ENCODE measurements around the gene TKTL1. TPM values are rescaled to one million over a fixed set of nuclear protein-coding genes. Genes with fewer than 3 reads are reported as not detected.

TKTL1 gene
- total RNA-seq, 5 donors from 2014 or later (not counting 1 experiment from before 2014, with no cell fraction given), result 0.60 to 5.5 (median 1.3) TPM

DNA sequence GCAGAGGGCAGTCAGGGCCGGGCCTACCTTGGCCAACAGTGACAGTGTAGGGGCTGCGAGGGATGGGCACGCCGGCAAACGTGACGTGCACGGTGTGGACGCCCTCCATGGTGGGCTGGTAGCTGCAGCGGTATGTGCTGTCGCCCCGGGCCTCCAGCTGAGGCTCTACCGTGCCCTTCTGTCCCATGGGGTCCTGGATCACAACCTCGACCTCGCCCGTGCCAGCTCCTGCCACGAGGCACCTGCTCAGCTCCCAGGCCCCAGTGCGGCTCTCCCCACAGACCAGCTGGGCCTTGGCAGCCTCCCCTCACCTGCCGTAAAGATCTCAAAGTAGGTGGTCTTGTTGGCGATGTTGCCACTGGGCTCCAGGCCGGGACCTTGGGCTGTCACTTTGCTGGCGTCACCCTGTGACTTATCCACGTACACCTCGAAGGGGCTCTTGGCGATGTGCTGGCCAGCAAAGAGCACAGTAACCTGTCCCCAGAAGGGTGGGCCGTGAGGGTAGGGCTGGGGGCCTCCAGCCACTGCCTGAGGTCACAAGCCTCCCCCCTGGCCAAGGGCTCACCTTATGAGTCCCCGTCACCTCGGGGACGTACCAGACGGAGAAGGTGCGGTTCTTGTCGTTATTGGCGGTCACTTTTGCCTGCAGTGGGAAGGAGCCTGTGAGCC is 70.5 kb downstream of the TKTL1 start:
- peaks cover 5 to 72% of the 10 kb centered on the region in 2 donors for H3K36me3 ChIP-seq (ENCODE audit: control insufficient read depth in 2 of 2, extremely low read depth in 1 of 2, insufficient read depth in 1 of 2, low read length in 1 of 2)
- peak overlapping the region in 1 of 3 donors; percentile 24 for H3K4me3 Mint-ChIP-seq
- H3K36me3 Mint-ChIP-seq, result peaks cover 10% of the 10 kb centered on the region
- no peak overlapping the region for H3K27ac Mint-ChIP-seq
- no peaks in the 10 kb centered on the region for H3K9me3 ChIP-seq
- ChIA-PET CTCF (interaction anchor here in 1 of 2 donors (0.5 to 0.6 kb wide), 2 partner anchors 30 to 51 kb away, joined by 3 to 4 read pairs; no protein-coding TSS in a partner anchor), POLR2A (no interaction called here)
- H3K27me3 Mint-ChIP-seq, result no peaks in the 10 kb centered on the region
- ATAC-seq (replicated peaks in 1 of 4) (no peak), DNase-seq (no peak)
- peaks cover 21 to 33% (median 29%) of the 10 kb centered on the region in 3 donors for H3K4me1 Mint-ChIP-seq
- H3K4me1 ChIP-seq (ENCODE audit: control insufficient read depth in 1 of 2, extremely low read depth in 1 of 2, insufficient read depth in 2 of 2, low read length in 2 of 2), result peaks cover 0 to 75% of the 10 kb centered on the region in 2 experiments
- H3K9me3 Mint-ChIP-seq, result no peaks in the 10 kb centered on the region
- WGBS (ENCODE audit: insufficient coverage), result 92% methylated on average over 23 of the region's 32 CpGs
- H3K27me3 ChIP-seq (replicated peaks in 1 of 2; ENCODE audit: control insufficient read depth in 2 of 2, extremely low read depth in 1 of 2, insufficient read depth in 2 of 2, low read length in 1 of 2), result no peaks in the 10 kb centered on the region
- peak overlapping the region; percentile 97 for H3K27ac ChIP-seq (ENCODE audit: low read length)
- no peak overlapping the region for H3K4me3 ChIP-seq (ENCODE audit: control insufficient read depth in 1 of 2, extremely low read depth in 1 of 2, low read length in 1 of 2)

- ChIA-PET CTCF (no interaction called here), POLR2A (no interaction called here)
- ATAC-seq (replicated peaks in 1 of 4), result no peak
- Mint-ChIP-seq H3K4me3 (peak overlapping the region in 1 of 3 donors; percentile 19), H3K27me3 (no peaks in the 10 kb centered on the region), H3K4me1 (peaks cover 20 to 29% (median 27%) of the 10 kb centered on the region in 3 donors), H3K27ac (peak overlapping the region; percentile 36 to 61), H3K36me3 (peaks cover 10% of the 10 kb centered on the region), H3K9me3 (no peaks in the 10 kb centered on the region)
- 20% methylated on average over 2 of the region's 11 CpGs for WGBS (ENCODE audit: insufficient coverage)
- Histone ChIP-seq H3K4me1 (ENCODE audit: control insufficient read depth in 1 of 2, extremely low read depth in 1 of 2, insufficient read depth in 2 of 2, low read length in 2 of 2) (peaks cover 0 to 70% of the 10 kb centered on the region in 2 experiments), H3K27ac (ENCODE audit: low read length) (peak overlapping the region; percentile 97), H3K27me3 (replicated peaks in 1 of 2; ENCODE audit: control insufficient read depth in 2 of 2, extremely low read depth in 1 of 2, insufficient read depth in 2 of 2, low read length in 1 of 2) (no peaks in the 10 kb centered on the region), H3K4me3 (ENCODE audit: control insufficient read depth in 1 of 2, extremely low read depth in 1 of 2, low read length in 1 of 2) (no peak overlapping the region), H3K9me3 (no peaks in the 10 kb centered on the region), H3K36me3 (ENCODE audit: control insufficient read depth in 2 of 2, extremely low read depth in 1 of 2, insufficient read depth in 1 of 2, low read length in 1 of 2) (peaks cover 5 to 67% of the 10 kb centered on the region in 2 donors)
- DNase-seq, result no peak
Measured at GRCh38 chrX:154366666-154367055, 71.1 kb downstream of the TKTL1 start.

- CTCF ChIA-PET, result interaction anchor here in 1 of 2 donors (0.6 kb wide), 1 partner anchor 395 kb away, joined by 3 read pairs; the partner anchor contains the start of gene DKC1
- POLR2A ChIA-PET, result interaction anchor here in 1 of 2 donors (0.5 kb wide), 1 partner anchor 10 kb away, joined by 4 read pairs; no protein-coding TSS in a partner anchor
- Histone ChIP-seq H3K9me3 (no peaks in the 10 kb centered on the region), H3K36me3 (ENCODE audit: control insufficient read depth in 2 of 2, extremely low read depth in 1 of 2, insufficient read depth in 1 of 2, low read length in 1 of 2) (peaks cover 4 to 56% of the 10 kb centered on the region in 2 donors), H3K27ac (ENCODE audit: low read length) (peak overlapping the region; percentile 97), H3K4me3 (ENCODE audit: control insufficient read depth in 1 of 2, extremely low read depth in 1 of 2, low read length in 1 of 2) (peak overlapping the region in 1 of 2 donors; percentile 89), H3K27me3 (replicated peaks in 1 of 2; ENCODE audit: control insufficient read depth in 2 of 2, extremely low read depth in 1 of 2, insufficient read depth in 2 of 2, low read length in 1 of 2) (no peaks in the 10 kb centered on the region), H3K4me1 (ENCODE audit: control insufficient read depth in 1 of 2, extremely low read depth in 1 of 2, insufficient read depth in 2 of 2, low read length in 2 of 2) (peaks cover 0 to 70% of the 10 kb centered on the region in 2 experiments)
- no peak for DNase-seq
- Mint-ChIP-seq H3K9me3 (no peaks in the 10 kb centered on the region), H3K4me3 (peak overlapping the region; percentile 77 to 95 (median 88)), H3K27me3 (no peaks in the 10 kb centered on the region), H3K36me3 (peaks cover 8% of the 10 kb centered on the region), H3K27ac (peak overlapping the region; percentile 90), H3K4me1 (peaks cover 25 to 33% (median 31%) of the 10 kb centered on the region in 3 donors)
- ATAC-seq (replicated peaks in 1 of 4), result no peak
- WGBS (ENCODE audit: insufficient coverage), result 85% methylated on average over 16 of the region's 31 CpGs
Measured at GRCh38 chrX:154367474-154368308, 72.1 kb downstream of the TKTL1 start.

DNA sequence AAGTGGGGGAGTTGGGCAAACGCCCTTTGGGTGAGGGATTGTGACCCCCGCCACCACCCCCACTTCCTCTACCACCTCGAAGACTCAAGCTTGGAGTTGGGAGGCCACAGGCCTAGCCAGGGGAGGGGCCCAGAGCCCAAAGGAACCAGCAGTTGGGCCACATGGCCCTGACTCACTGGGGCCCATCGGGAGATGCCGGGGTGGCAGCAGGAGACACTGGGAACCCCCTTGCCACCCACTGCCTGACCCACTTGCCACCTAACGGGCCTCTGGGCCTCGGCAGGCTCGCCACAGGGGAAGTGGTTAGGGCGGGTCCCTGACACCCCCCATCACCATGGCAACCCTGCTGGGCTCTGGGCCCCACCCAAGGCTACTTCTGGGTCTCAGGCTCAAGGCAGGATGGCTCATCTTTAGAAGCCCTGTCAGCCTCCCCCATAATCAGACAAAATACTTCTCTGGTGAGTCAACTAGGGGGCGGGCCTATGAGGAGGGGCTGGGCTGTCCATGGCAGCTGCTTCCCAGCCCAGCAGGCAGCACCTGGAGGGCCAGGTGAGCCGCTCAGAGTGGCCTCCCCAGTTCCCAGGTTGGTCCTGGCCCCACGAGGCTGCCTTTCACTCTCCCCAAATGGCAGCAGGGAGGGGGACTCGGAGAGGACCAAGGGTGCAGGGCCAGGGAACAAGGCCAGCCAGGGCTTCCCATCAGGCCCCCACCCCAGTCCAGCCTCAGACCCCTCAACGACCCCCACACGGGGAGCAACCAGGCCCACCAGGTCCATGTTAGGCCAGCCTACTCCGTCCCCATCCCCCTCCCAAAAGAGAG is 73.2 kb downstream of the TKTL1 start:
- Mint-ChIP-seq H3K27me3 (no peaks in the 10 kb centered on the region), H3K4me1 (peaks cover 31 to 37% (median 32%) of the 10 kb centered on the region in 3 donors), H3K9me3 (no peaks in the 10 kb centered on the region), H3K4me3 (peak overlapping the region; percentile 77 to 95 (median 88)), H3K27ac (peak overlapping the region; percentile 90), H3K36me3 (peaks cover 3% of the 10 kb centered on the region)
- Histone ChIP-seq H3K36me3 (ENCODE audit: control insufficient read depth in 2 of 2, extremely low read depth in 1 of 2, insufficient read depth in 1 of 2, low read length in 1 of 2) (peaks cover 2 to 48% of the 10 kb centered on the region in 2 donors), H3K9me3 (no peaks in the 10 kb centered on the region), H3K4me3 (ENCODE audit: control insufficient read depth in 1 of 2, extremely low read depth in 1 of 2, low read length in 1 of 2) (peak overlapping the region; percentile 35 to 89), H3K27me3 (replicated peaks in 1 of 2; ENCODE audit: control insufficient read depth in 2 of 2, extremely low read depth in 1 of 2, insufficient read depth in 2 of 2, low read length in 1 of 2) (no peaks in the 10 kb centered on the region), H3K27ac (ENCODE audit: low read length) (peak overlapping the region; percentile 97), H3K4me1 (ENCODE audit: control insufficient read depth in 1 of 2, extremely low read depth in 1 of 2, insufficient read depth in 2 of 2, low read length in 2 of 2) (peaks cover 5 to 74% of the 10 kb centered on the region in 2 experiments)
- ChIA-PET CTCF (interaction anchor here in 1 of 2 donors (0.6 to 0.7 kb wide), 2 partner anchors 9 to 394 kb away, joined by 3 read pairs; partner anchors contain the start of gene DKC1), POLR2A (no interaction called here)
- 0% methylated on average over 1 of the region's 16 CpGs for WGBS (ENCODE audit: insufficient coverage)
- peak; percentile 67 to 92 (median 87) for DNase-seq
- ATAC-seq (replicated peaks in 1 of 4), result peak; percentile 41 to 57 (median 56)

- peaks cover 7 to 71% of the 10 kb centered on the region in 2 experiments for H3K4me1 ChIP-seq (ENCODE audit: control insufficient read depth in 1 of 2, extremely low read depth in 1 of 2, insufficient read depth in 2 of 2, low read length in 2 of 2)
- H3K27me3 Mint-ChIP-seq, result no peaks in the 10 kb centered on the region
- ChIA-PET POLR2A (interaction anchor here in 1 of 2 donors (0.5 to 0.6 kb wide), 2 partner anchors 9 to 10 kb away, joined by 3 to 5 read pairs; partner anchors contain the start of gene EMD), CTCF (interaction anchor here in 1 of 2 donors (0.7 kb wide), 1 partner anchor 8 kb away, joined by 3 read pairs; no protein-coding TSS in a partner anchor)
- H3K4me3 ChIP-seq (ENCODE audit: control insufficient read depth in 1 of 2, extremely low read depth in 1 of 2, low read length in 1 of 2), result peak overlapping the region; percentile 76 to 89
- H3K27ac ChIP-seq (ENCODE audit: low read length), result peak overlapping the region; percentile 97
- no peaks in the 10 kb centered on the region for H3K9me3 Mint-ChIP-seq
- DNase-seq (peak in 34 of 35 experiments; percentile 34 to 78 (median 60)), ATAC-seq (replicated peaks in 1 of 4) (peak; percentile 13 to 37 (median 24))
- peaks cover 0 to 39% of the 10 kb centered on the region in 2 donors for H3K36me3 ChIP-seq (ENCODE audit: control insufficient read depth in 2 of 2, extremely low read depth in 1 of 2, insufficient read depth in 1 of 2, low read length in 1 of 2)
- peak overlapping the region; percentile 88 to 95 (median 89) for H3K4me3 Mint-ChIP-seq
- peaks cover 2% of the 10 kb centered on the region for H3K36me3 Mint-ChIP-seq
- peak overlapping the region; percentile 80 to 97 for H3K27ac Mint-ChIP-seq
- WGBS (ENCODE audit: insufficient coverage), result no CpG with 5 or more reads among the region's 13 CpGs
- no peaks in the 10 kb centered on the region for H3K27me3 ChIP-seq (replicated peaks in 1 of 2; ENCODE audit: control insufficient read depth in 2 of 2, extremely low read depth in 1 of 2, insufficient read depth in 2 of 2, low read length in 1 of 2)
- no peaks in the 10 kb centered on the region for H3K9me3 ChIP-seq
- H3K4me1 Mint-ChIP-seq, result peaks cover 30 to 35% (median 30%) of the 10 kb centered on the region in 3 donors
Measured at GRCh38 chrX:154369449-154370299, 74.1 kb downstream of the TKTL1 start.
